ENCODE measurements around the gene ZBTB7C.

ZBTB7C gene

DNA sequence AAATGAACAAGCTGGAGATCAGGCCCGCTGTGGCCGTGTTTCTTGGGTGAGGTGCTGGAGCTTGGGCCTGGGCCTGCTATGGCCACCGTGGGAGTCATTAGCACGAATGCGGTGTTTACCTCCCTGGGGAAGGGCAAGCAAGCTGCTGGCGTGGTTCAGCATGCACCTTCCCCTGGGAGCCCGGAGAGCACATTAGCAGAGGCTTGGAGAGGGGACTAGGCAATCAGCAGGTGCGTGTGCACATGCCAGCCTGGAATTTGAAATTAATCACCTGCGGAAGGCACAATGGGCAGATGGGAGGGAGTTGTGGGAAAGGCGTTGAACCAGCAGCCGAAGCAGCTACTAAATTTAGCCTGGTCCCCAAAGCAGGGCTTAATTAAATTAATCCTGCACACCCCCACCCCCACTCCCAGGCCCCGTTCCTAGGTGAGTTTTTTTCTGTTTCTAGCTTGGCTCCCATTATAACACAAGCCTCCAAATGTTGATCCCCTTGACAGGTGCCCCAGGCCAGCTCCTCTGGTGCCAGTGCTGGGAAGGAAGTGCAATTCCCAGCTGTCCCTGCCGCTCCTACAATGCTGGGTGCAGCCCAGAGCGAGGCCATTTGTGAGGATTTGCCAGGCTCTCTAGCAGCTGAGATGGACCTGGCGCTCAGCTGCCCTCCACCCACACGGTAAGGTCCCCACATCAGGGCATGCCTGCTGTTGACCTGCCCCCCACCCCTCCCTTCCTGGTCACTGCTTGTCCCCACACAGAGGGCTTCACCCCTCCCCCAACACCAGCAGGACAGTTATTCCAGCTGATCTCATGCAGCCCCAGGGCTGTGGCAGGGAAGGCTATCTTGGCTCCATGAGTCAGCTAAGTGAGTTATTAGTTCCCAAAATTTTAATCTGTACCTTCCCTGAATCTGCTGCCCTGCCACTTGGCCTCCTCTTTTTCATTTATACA is 115.0 kb downstream of the ZBTB7C start:
- no peak overlapping the region for H3K27ac ChIP-seq (ENCODE audit: low read length)
- H3K4me2 ChIP-seq (ENCODE audit: insufficient read depth, low read length) = no peak overlapping the region
- H3K9me3 ChIP-seq (ENCODE audit: insufficient read depth, low read length, severe bottlenecking) = no peaks in the 10 kb centered on the region
- H3K27me3 ChIP-seq (ENCODE audit: insufficient read depth, low read length, poor library complexity) = no peaks in the 10 kb centered on the region
- no peak overlapping the region for H3K4me3 ChIP-seq (ENCODE audit: low read depth in 1 of 2, low read length in 2 of 2)
- ATAC-seq (ENCODE audit: insufficient read depth, low read depth) (no peak), DNase-seq (no peak)
- no peak overlapping the region for H2AFZ ChIP-seq (ENCODE audit: low read depth, low read length)
- no peaks in the 10 kb centered on the region for H3K4me1 ChIP-seq (ENCODE audit: insufficient read depth, low read length)
- no peak for TF ChIP-seq EZH2 (IDR thresholded peaks at IDR 0.05; ENCODE audit: borderline replicate concordance, low read depth, low read length, severe bottlenecking)
- TF ChIP-seq, protein P1, sequence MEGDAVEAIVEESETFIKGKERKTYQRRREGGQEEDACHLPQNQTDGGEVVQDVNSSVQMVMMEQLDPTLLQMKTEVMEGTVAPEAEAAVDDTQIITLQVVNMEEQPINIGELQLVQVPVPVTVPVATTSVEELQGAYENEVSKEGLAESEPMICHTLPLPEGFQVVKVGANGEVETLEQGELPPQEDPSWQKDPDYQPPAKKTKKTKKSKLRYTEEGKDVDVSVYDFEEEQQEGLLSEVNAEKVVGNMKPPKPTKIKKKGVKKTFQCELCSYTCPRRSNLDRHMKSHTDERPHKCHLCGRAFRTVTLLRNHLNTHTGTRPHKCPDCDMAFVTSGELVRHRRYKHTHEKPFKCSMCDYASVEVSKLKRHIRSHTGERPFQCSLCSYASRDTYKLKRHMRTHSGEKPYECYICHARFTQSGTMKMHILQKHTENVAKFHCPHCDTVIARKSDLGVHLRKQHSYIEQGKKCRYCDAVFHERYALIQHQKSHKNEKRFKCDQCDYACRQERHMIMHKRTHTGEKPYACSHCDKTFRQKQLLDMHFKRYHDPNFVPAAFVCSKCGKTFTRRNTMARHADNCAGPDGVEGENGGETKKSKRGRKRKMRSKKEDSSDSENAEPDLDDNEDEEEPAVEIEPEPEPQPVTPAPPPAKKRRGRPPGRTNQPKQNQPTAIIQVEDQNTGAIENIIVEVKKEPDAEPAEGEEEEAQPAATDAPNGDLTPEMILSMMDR (IDR thresholded peaks at IDR 0.05; ENCODE audit: borderline replicate concordance, extremely low read depth, low read length, poor library complexity, severe bottlenecking) = no peak
- no peaks in the 10 kb centered on the region for H4K20me1 ChIP-seq (ENCODE audit: insufficient read depth, low read length)
- no peaks in the 10 kb centered on the region for H3K79me2 ChIP-seq (ENCODE audit: insufficient read depth, low read length)
- H3K9ac ChIP-seq (ENCODE audit: low read depth, low read length) = no peak overlapping the region
- no peaks in the 10 kb centered on the region for H3K36me3 ChIP-seq (ENCODE audit: insufficient read depth, low read length)

DNA sequence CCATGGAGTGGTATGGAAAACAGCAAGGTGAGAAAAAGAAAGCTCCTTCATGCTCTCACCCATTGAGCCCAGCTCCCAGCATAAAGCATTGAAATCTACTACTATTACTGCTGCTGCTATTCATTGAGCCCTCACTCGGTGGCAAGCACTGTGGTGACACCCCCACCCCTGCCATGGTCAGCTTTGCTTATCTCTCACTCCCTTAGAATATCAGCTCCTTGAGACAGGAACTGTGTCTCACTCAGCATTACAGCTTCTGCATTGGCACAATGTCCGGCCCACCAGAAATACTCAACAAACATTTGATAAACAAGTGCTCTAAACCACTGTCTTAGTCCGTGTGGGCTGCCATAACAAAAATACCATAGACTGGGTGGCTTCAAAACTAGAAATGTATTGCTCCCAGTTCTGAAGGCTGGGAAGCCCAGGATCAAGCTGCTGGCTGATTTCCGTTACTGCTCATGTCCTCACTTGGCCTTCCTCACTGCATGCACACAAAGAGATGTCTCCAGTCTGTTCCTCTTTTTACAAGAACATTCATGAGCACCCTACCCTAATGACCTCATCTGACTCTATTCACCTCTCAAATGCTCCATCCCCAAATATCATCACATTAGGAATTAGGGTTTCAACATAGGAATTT is 116.3 kb downstream of the ZBTB7C start:
- no peak overlapping the region for H3K4me3 ChIP-seq (ENCODE audit: low read depth in 1 of 2, low read length in 2 of 2)
- H3K36me3 ChIP-seq (ENCODE audit: insufficient read depth, low read length) = no peaks in the 10 kb centered on the region
- no peak overlapping the region for H3K27ac ChIP-seq (ENCODE audit: low read length)
- no peaks in the 10 kb centered on the region for H3K79me2 ChIP-seq (ENCODE audit: insufficient read depth, low read length)
- TF ChIP-seq EZH2 (IDR thresholded peaks at IDR 0.05; ENCODE audit: borderline replicate concordance, low read depth, low read length, severe bottlenecking) = no peak
- TF ChIP-seq, protein P1 (IDR thresholded peaks at IDR 0.05; ENCODE audit: borderline replicate concordance, extremely low read depth, low read length, poor library complexity, severe bottlenecking) = no peak
- H3K9ac ChIP-seq (ENCODE audit: low read depth, low read length) = no peak overlapping the region
- H3K27me3 ChIP-seq (ENCODE audit: insufficient read depth, low read length, poor library complexity) = no peaks in the 10 kb centered on the region
- H3K4me2 ChIP-seq (ENCODE audit: insufficient read depth, low read length) = no peak overlapping the region
- H3K9me3 ChIP-seq (ENCODE audit: insufficient read depth, low read length, severe bottlenecking) = no peaks in the 10 kb centered on the region
- DNase-seq (no peak), ATAC-seq (ENCODE audit: insufficient read depth, low read depth) (no peak)
- H2AFZ ChIP-seq (ENCODE audit: low read depth, low read length) = no peak overlapping the region
- H4K20me1 ChIP-seq (ENCODE audit: insufficient read depth, low read length) = no peaks in the 10 kb centered on the region
- H3K4me1 ChIP-seq (ENCODE audit: insufficient read depth, low read length) = no peaks in the 10 kb centered on the region

DNA sequence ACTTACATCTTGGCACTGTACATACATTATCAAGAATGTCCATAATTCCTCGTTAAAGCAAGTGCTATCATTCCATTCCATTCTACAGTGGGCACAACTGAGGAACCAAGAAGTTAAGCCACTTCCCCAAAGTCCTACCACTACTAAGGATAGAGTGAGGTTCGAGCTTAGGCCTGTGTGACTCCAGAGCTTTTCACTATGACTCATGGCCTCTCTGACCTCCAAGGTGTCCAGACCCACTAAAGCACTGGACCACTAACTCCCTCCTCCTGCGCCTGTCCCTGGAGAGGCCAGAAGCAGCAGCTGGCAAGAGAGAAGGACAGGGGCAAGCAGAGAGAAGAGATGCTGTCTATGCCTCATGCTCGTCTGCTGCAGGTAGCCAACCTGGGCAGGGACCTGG is 117.0 kb downstream of the ZBTB7C start:
- no peaks in the 10 kb centered on the region for H3K4me1 ChIP-seq (ENCODE audit: insufficient read depth, low read length)
- H3K4me2 ChIP-seq (ENCODE audit: insufficient read depth, low read length) = no peak overlapping the region
- no peaks in the 10 kb centered on the region for H4K20me1 ChIP-seq (ENCODE audit: insufficient read depth, low read length)
- H3K9me3 ChIP-seq (ENCODE audit: insufficient read depth, low read length, severe bottlenecking) = no peaks in the 10 kb centered on the region
- no peak overlapping the region for H3K27ac ChIP-seq (ENCODE audit: low read length)
- H3K27me3 ChIP-seq (ENCODE audit: insufficient read depth, low read length, poor library complexity) = no peaks in the 10 kb centered on the region
- TF ChIP-seq, protein P1 (IDR thresholded peaks at IDR 0.05; ENCODE audit: borderline replicate concordance, extremely low read depth, low read length, poor library complexity, severe bottlenecking) = no peak
- no peak for TF ChIP-seq EZH2 (IDR thresholded peaks at IDR 0.05; ENCODE audit: borderline replicate concordance, low read depth, low read length, severe bottlenecking)
- ATAC-seq (ENCODE audit: insufficient read depth, low read depth) = no peak
- no peaks in the 10 kb centered on the region for H3K79me2 ChIP-seq (ENCODE audit: insufficient read depth, low read length)
- H3K36me3 ChIP-seq (ENCODE audit: insufficient read depth, low read length) = no peaks in the 10 kb centered on the region
- no peak overlapping the region for H3K4me3 ChIP-seq (ENCODE audit: low read depth in 1 of 2, low read length in 2 of 2)
- DNase-seq = no peak
- H3K9ac ChIP-seq (ENCODE audit: low read depth, low read length) = no peak overlapping the region
- H2AFZ ChIP-seq (ENCODE audit: low read depth, low read length) = no peak overlapping the region
